Cardiac fibroblast (primary cell): Measurements from ENCODE around the gene EBPL.
"Not testable (repeated sequence)": the region's sequence is repeated elsewhere in the genome, so short reads cannot be mapped to it uniquely, and the experiment has no call there.

Experiments
- DNase-seq, 2 donors: peaks; one replicate each; pipeline versions ENCODE4 v3.0.0 to v3.0.0-alpha.2; 2010; ENCODE audit warnings: low read depth in 2 of 2
- H3K4me3 ChIP-seq, 2 donors: replicated peaks in 1 of 2; 1 replicate in 1 of 2; 2 replicates in 1 of 2; pipeline ENCODE4 v1.5.1; 2011; ENCODE audit warnings: low read depth in 2 of 2, low read length in 2 of 2, mild to moderate bottlenecking in 2 of 2, moderate library complexity in 1 of 2
- CTCF ChIP-seq: IDR thresholded peaks from one replicate; pipeline ENCODE4 v1.5.1; 2011; ENCODE audit warnings: low read depth, mild to moderate bottlenecking, low read length, inconsistent platforms

The EBPL gene

GRCh38 chr13:49714757-49715156, 23.5 kb upstream of the EBPL start:
- DNase-seq: no peak
- TF ChIP-seq CTCF: no peak
- H3K4me3 ChIP-seq: no peak overlapping the region

GRCh38 chr13:49711218-49711863, 20.1 kb upstream of the EBPL start:
- DNase-seq: peak; percentile 62 to 88
- no peak overlapping the region for H3K4me3 ChIP-seq
- TF ChIP-seq CTCF: no peak

GRCh38 chr13:49704264-49704663, 13.0 kb upstream of the EBPL start:
- H3K4me3 ChIP-seq, DNase-seq: not testable (repeated sequence)

- H3K4me3 ChIP-seq: no peak overlapping the region
- no peak for DNase-seq
- TF ChIP-seq CTCF: no peak
Measured at GRCh38 chr13:49701491-49701890, 10.2 kb upstream of the EBPL start.

- H3K4me3 ChIP-seq: no peak overlapping the region
- DNase-seq: no peak
- no peak for TF ChIP-seq CTCF
Measured at GRCh38 chr13:49697468-49697867, 6.2 kb upstream of the EBPL start.

DNA sequence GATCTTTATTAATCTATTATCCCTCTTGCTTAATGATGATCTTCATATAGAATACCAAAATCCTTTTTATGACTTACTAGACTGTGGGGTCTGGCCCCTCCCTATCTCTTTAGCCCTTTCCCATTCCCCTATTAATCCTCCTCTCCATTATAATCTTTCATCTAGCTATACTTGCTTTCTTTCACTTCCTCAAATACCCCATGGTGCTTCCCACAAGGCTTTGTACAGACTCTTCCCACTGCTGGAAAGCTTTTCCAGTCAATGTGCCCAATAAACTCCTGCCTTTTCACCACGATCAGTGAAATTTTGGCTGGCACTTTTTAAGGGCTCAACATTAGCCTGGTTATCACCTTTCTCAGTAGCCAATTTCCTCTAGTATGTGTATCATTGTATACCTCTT, 3.2 kb upstream of the EBPL start:
- TF ChIP-seq CTCF: no peak
- DNase-seq: no peak
- H3K4me3 ChIP-seq: no peak overlapping the region

DNA sequence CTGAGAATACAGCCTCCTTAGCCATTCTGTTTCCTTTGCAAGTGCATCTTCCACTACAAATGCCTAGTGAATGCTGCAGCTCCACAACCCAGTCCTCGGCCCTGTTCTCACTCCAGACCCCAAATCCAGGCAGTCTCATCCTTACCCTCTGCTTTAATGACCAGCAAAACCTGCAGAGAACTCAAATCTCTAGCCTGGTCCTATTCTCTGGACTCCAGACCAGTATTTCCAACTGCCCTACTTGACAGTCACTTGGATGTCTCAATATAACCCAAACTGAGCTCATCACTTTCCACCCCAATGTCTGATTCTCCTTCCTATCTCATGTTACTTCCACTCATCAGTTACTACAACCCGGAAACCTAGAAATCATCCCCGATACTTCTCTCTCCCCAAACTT, 2.6 kb upstream of the EBPL start:
- DNase-seq: no peak
- H3K4me3 ChIP-seq: no peak overlapping the region
- TF ChIP-seq CTCF: no peak
